ENCODE results near the gene RCSD1. TPM values are rescaled to one million over a fixed set of nuclear protein-coding genes. Genes with fewer than 3 reads are reported as not detected.

Gene RCSD1
- total and polyA plus RNA-seq, 2 of the 4 experiments (the other 2 are of a cell fraction): 0.03 TPM; not detected in 1

DNA sequence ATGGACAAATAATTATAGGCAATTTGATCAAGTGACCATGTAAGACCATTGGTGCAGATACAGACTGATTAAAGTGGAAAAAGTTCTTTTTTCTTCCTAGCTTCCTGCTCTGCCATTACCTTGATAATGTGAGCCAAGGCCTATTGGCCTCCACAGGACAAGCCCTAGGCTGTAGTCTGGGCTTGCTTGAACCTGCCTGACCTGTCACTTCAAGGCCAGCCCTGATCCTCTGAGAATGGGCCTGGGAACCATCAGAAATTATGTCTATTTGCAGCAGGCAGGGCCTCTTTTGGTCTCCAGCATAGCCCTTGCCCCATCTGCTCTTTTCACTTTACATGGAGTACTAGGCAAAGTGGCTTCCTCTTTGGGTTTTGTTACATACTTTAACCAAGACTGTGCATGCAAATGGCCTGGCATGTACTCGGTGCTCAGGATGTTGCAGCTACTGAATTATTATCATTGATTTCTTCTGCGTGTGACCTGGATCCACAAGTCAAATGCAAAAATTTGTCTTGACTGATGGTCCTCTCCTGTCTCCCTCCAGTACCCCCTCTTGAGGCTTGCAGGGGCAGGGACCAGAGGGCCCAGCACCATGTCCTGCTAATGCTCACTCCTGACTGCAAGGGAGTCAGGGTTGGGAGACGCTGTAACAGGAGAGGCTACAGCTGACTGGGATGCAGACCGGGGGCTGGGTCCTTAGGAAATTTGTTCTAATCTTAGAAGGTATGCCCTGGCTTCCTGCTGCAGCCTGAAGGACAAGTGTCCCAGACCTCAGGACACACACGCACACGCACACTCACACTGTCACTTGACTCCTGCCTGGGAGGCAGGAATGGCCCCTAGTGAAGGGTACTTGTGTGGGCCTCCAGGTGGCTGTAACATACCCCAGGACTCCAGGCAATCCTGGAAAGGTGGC lies 39.4 kb downstream of the RCSD1 start (continued):
- TF ChIP-seq, protein P1, sequence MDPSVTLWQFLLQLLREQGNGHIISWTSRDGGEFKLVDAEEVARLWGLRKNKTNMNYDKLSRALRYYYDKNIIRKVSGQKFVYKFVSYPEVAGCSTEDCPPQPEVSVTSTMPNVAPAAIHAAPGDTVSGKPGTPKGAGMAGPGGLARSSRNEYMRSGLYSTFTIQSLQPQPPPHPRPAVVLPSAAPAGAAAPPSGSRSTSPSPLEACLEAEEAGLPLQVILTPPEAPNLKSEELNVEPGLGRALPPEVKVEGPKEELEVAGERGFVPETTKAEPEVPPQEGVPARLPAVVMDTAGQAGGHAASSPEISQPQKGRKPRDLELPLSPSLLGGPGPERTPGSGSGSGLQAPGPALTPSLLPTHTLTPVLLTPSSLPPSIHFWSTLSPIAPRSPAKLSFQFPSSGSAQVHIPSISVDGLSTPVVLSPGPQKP (IDR thresholded peaks at IDR 0.05; ENCODE audit: borderline replicate concordance, low read depth, low read length): no peak

DNA sequence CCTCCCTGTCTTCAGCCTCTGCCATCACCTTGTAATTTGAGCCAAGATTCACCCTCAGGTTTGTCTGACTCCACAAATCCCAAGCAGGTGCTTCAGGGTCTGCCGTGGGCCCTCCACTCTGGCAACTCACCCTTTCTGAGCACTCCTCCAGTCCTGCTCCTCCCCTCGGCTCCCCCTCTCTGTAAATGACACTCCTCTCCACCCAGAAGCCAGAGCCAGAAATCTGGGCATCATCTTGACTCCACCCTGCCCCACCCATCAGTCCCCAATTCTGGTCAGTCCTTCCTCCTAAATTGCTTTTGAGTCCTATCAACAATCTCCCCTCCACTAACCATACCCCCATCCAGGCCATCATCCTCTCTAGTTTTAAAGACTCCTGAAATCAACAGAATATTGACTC lies 40.5 kb downstream of the RCSD1 start:
- ChIA-PET POLR2A (ENCODE audit: unreplicated experiment) (no interaction called here), CTCF (interaction anchor here (0.7 kb wide), 1 partner anchor 559 kb away, joined by 3 read pairs; no protein-coding TSS in a partner anchor)
- Histone ChIP-seq H3K79me1 (ENCODE audit: low read depth in 1 of 2, low read length in 2 of 2) (no peaks in the 10 kb centered on the region), H3K9ac (ENCODE audit: low read depth, low read length) (no peak overlapping the region), H3K4ac (ENCODE audit: low read depth, low read length) (no peak overlapping the region), H3K9me1 (ENCODE audit: insufficient read depth, low read length) (no peaks in the 10 kb centered on the region), H3K14ac (replicated peaks; ENCODE audit: low read depth, low read length) (no peak overlapping the region), H2BK15ac (ENCODE audit: low read depth, low read length) (no peak overlapping the region), H3K56ac (ENCODE audit: extremely low read depth, insufficient read depth, low read length) (no peak overlapping the region), H4K20me1 (ENCODE audit: insufficient read depth, low read length) (no peaks in the 10 kb centered on the region), H3K27ac (ENCODE audit: insufficient read depth, low read length) (no peak overlapping the region), H3K9me3 (ENCODE audit: control insufficient read depth, insufficient read depth, low read length) (no peaks in the 10 kb centered on the region), H4K8ac (ENCODE audit: low read depth in 2 of 2, low read length in 2 of 2) (no peak overlapping the region), H2BK20ac (ENCODE audit: low read depth, low read length) (no peak overlapping the region), H3K23ac (ENCODE audit: low read depth, low read length) (no peak overlapping the region), H2AK9ac (replicated peaks; ENCODE audit: low read depth, low read length, poor library complexity) (no peak overlapping the region), H4K91ac (ENCODE audit: insufficient read depth, low read depth, low read length) (no peak overlapping the region), H3K27me3 (ENCODE audit: control insufficient read depth, insufficient read depth, low read length) (peaks cover 18% of the 10 kb centered on the region), H3K36me3 (ENCODE audit: control insufficient read depth, insufficient read depth, low read length) (no peaks in the 10 kb centered on the region), H2BK5ac (ENCODE audit: low read depth, low read length, poor library complexity, severe bottlenecking) (no peak overlapping the region), H2AK5ac (ENCODE audit: low read depth, low read length) (no peak overlapping the region), H2AFZ (replicated peaks; ENCODE audit: low read length, poor library complexity) (no peak overlapping the region), H2BK120ac (ENCODE audit: low read depth, low read length) (no peak overlapping the region), H4K5ac (ENCODE audit: low read depth, low read length) (no peak overlapping the region), H3K4me3 (ENCODE audit: insufficient read depth, low read depth, low read length) (no peak overlapping the region), H3K4me1 (ENCODE audit: control insufficient read depth, insufficient read depth, low read length) (no peaks in the 10 kb centered on the region), H3K18ac (ENCODE audit: low read depth, low read length) (no peak overlapping the region), H3K4me2 (ENCODE audit: low read depth, low read length) (no peak overlapping the region)
- in situ Hi-C loops (cut with MboI; ENCODE audit: low sequenced_read_pairs) (no loop called here), dilution Hi-C loops (cut with HindIII; ENCODE audit: low sequenced_read_pairs, unreplicated experiment) (no loop called here), intact Hi-C loops (cut with micrococcal nuclease) (no loop called here)
- no peak for DNase-seq
- no peak for ATAC-seq (ENCODE audit: low read depth)
- 18% methylated on average over 2 of the region's 2 CpGs; no CpG with 5 or more reads in 1 of the 2 experiments for WGBS, 2 experiments (ENCODE audit: extremely low coverage in 2 of 2, insufficient read length in 1 of 2)
- no TSS peak for BruUV-seq (replicated peaks)
- TF ChIP-seq RAD21 (IDR thresholded peaks at IDR 0.05; ENCODE audit: low read length) (no peak), MXI1 (IDR thresholded peaks at IDR 0.05; ENCODE audit: borderline replicate concordance, low read depth, low read length) (no peak), RCOR1 (IDR thresholded peaks at IDR 0.05; ENCODE audit: insufficient replicate concordance, low read length) (no peak), BHLHE40 (IDR thresholded peaks at IDR 0.05; ENCODE audit: low read depth, low read length) (no peak), FOS (IDR thresholded peaks at IDR 0.05; ENCODE audit: low read depth, low read length) (no peak), SMC3 (IDR thresholded peaks at IDR 0.05; ENCODE audit: low read depth, low read length) (no peak), MAFK (IDR thresholded peaks at IDR 0.05; ENCODE audit: low read depth, low read length) (no peak), RFX5 (IDR thresholded peaks at IDR 0.05; ENCODE audit: low read depth, low read length) (no peak), NFE2L2 (IDR thresholded peaks at IDR 0.05; ENCODE audit: low read depth, low read length) (no peak)
- TF ChIP-seq, protein P2, sequence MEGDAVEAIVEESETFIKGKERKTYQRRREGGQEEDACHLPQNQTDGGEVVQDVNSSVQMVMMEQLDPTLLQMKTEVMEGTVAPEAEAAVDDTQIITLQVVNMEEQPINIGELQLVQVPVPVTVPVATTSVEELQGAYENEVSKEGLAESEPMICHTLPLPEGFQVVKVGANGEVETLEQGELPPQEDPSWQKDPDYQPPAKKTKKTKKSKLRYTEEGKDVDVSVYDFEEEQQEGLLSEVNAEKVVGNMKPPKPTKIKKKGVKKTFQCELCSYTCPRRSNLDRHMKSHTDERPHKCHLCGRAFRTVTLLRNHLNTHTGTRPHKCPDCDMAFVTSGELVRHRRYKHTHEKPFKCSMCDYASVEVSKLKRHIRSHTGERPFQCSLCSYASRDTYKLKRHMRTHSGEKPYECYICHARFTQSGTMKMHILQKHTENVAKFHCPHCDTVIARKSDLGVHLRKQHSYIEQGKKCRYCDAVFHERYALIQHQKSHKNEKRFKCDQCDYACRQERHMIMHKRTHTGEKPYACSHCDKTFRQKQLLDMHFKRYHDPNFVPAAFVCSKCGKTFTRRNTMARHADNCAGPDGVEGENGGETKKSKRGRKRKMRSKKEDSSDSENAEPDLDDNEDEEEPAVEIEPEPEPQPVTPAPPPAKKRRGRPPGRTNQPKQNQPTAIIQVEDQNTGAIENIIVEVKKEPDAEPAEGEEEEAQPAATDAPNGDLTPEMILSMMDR (conservative IDR thresholded peaks at IDR 0.05; ENCODE audit: low read depth, low read length): no peak
- TF ChIP-seq, protein P1 (IDR thresholded peaks at IDR 0.05; ENCODE audit: borderline replicate concordance, low read depth, low read length): no peak

Data from IMR-90 (cell line).